Transverse colon (tissue), 4 donors: Measurements from ENCODE around the gene SMARCC1. TPM values are rescaled to one million over a fixed set of nuclear protein-coding genes. Genes with fewer than 3 reads are reported as not detected.
"Not testable (repeated sequence)": the region's sequence is repeated elsewhere in the genome, so short reads cannot be mapped to it uniquely, and the experiment has no call there.

Source experiments
- DNase-seq: peaks from one replicate; pipeline ENCODE4 v3.0.0-alpha.2; 2019
- H3K27ac ChIP-seq, 4 donors: fragments of 200-600 bp; sonication (generic); 2 replicates each; pipeline ENCODE4 v1.5.1; 2016 to 2018; ENCODE audit warnings: inconsistent platforms in 4 of 4
- H3K27me3 ChIP-seq: fragments of 200-600 bp; sonication (generic); 2 replicates; pipeline ENCODE4 v1.5.1; 2017; ENCODE audit warnings: inconsistent platforms
- H3K36me3 ChIP-seq, 4 donors: fragments of 200-600 bp; sonication (generic); 2 replicates each; pipeline ENCODE4 v1.5.1; 2017 to 2019; ENCODE audit warnings: inconsistent platforms in 4 of 4
- H3K4me1 ChIP-seq, 4 donors: fragments of 200-600 bp; sonication (generic); 2 replicates each; pipeline ENCODE4 v1.5.1; 2017 to 2020; ENCODE audit warnings: inconsistent platforms in 4 of 4
- H3K4me3 ChIP-seq, 4 donors: fragments of 200-600 bp; sonication (generic); 1 replicate in 1 of 4; 2 replicates in 3 of 4; pipeline versions ENCODE4 v1.5.1 to v1.6.1; 2017 to 2019; ENCODE audit warnings: inconsistent platforms in 4 of 4
- H3K9me3 ChIP-seq, 2 donors: fragments of 200-600 bp; sonication (generic); 2 replicates each; pipeline ENCODE4 v1.5.1; 2017 to 2019; ENCODE audit warnings: inconsistent platforms in 2 of 2
- EP300 ChIP-seq: sonication (generic); formaldehyde crosslinking; IDR thresholded peaks from one replicate; pipeline ENCODE4 v1.6.1; 2017; ENCODE audit warnings: antibody characterized with exemption, low read depth
- POLR2A ChIP-seq: fragments of 450-650 bp; IDR thresholded peaks from one replicate; pipeline ENCODE4 v1.6.1; 2016; ENCODE audit warnings: antibody characterized with exemption, mild to moderate bottlenecking, moderate library complexity
- POLR2AphosphoS5 ChIP-seq, 3 donors: sonication (generic); formaldehyde crosslinking; IDR thresholded peaks; one replicate each; pipeline ENCODE4 v1.6.1; 2016; ENCODE audit warnings: antibody characterized with exemption in 3 of 3
- WGBS, 2 donors: methylation state at CpG; one replicate each; pipeline ENCODE4 v1.1.5; 2018; ENCODE audit warnings: low coverage in 1 of 2; 5-methylcytosine and 5-hydroxymethylcytosine counted together
- in situ Hi-C, 4 donors: fragments of 200-750 bp; cut with MboI; loops; one replicate each; pipeline versions ENCODE4 v1.15.0 to v1.15.1; 2017; ENCODE audit warnings: low sequenced_read_pairs in 3 of 4, low pct_ligation_motif_present in 1 of 4, low pct_unique_long_range_greater_than_20kb in 1 of 4
- intact Hi-C: fragments of 100-400 bp; cut with DNase I; formaldehyde crosslinking; loops from one replicate; pipeline ENCODE4 v1.15.1; 2023; ENCODE audit warnings: low total_unique reads
- total RNA-seq, 4 donors: library from RNA; depleted of rRNA; stranded (reverse); fragments of >200 nt; gene quantifications; one replicate each; pipeline ENCODE4 v1.1.0, GENCODE V29; 2016
- TF ChIP-seq, protein P1 (sequence below), 5 experiments: fragments of 200-600 bp in 3 of 5; fragments of 450-650 bp in 2 of 5; sonication (generic) in 3 of 5; IDR thresholded peaks; 1 replicate in 2 of 5; 2 replicates in 3 of 5; pipeline ENCODE4 v1.5.1; 2016 to 2017; ENCODE audit warnings: antibody characterized with exemption in 5 of 5, inconsistent platforms in 3 of 5, mild to moderate bottlenecking in 2 of 5, moderate library complexity in 1 of 5

The SMARCC1 gene
- total RNA-seq, 4 donors from 2014 or later, result 21.3 to 70.8 (median 45.0) TPM

DNA sequence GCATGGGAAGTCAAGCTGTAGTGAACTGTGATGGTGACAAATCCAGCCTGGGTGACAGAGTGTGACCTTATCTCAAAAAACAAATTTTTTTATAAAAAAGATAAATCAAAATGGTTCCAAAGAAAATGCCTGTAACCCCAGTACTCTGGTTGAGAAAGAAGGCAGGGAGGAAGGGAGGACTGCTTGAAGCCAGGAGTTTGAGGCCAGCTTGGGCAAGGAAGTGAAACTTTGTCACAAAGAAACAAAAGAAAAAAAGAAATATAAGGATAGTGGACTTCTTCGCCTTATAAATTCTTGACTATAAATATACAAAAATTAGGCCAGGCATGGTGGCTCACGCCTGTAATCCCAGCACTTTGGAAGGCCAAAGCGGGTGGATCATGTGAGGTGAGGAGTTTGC, 34.1 kb downstream of the SMARCC1 start:
- Histone ChIP-seq H3K4me3 (no peak overlapping the region), H3K27me3 (no peaks in the 10 kb centered on the region), H3K4me1 (peaks cover 0 to 4% (median 0%) of the 10 kb centered on the region in 4 donors), H3K9me3 (no peaks in the 10 kb centered on the region), H3K27ac (no peak overlapping the region), H3K36me3 (peaks cover 0 to 13% (median 5%) of the 10 kb centered on the region in 4 donors)
- in situ Hi-C loops, result no loop called here
- 84 to 94% methylated on average over 2 to 3 of the region's 3 CpGs for WGBS, 2 donors
- intact Hi-C loops, result no loop called here
- TF ChIP-seq POLR2A, result no peak
- TF ChIP-seq, protein P1, sequence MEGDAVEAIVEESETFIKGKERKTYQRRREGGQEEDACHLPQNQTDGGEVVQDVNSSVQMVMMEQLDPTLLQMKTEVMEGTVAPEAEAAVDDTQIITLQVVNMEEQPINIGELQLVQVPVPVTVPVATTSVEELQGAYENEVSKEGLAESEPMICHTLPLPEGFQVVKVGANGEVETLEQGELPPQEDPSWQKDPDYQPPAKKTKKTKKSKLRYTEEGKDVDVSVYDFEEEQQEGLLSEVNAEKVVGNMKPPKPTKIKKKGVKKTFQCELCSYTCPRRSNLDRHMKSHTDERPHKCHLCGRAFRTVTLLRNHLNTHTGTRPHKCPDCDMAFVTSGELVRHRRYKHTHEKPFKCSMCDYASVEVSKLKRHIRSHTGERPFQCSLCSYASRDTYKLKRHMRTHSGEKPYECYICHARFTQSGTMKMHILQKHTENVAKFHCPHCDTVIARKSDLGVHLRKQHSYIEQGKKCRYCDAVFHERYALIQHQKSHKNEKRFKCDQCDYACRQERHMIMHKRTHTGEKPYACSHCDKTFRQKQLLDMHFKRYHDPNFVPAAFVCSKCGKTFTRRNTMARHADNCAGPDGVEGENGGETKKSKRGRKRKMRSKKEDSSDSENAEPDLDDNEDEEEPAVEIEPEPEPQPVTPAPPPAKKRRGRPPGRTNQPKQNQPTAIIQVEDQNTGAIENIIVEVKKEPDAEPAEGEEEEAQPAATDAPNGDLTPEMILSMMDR (IDR thresholded peaks at IDR 0.05), result no peak
- no peak for DNase-seq

- in situ Hi-C loops, result no loop called here
- Histone ChIP-seq H3K9me3 (no peaks in the 10 kb centered on the region), H3K4me1 (peaks cover 0 to 4% (median 0%) of the 10 kb centered on the region in 4 donors), H3K36me3 (peaks cover 0 to 13% (median 5%) of the 10 kb centered on the region in 4 donors), H3K4me3 (no peak overlapping the region), H3K27ac (no peak overlapping the region), H3K27me3 (no peaks in the 10 kb centered on the region)
- TF ChIP-seq EP300, result no peak
- no peak for TF ChIP-seq POLR2A
- TF ChIP-seq POLR2AphosphoS5 (IDR thresholded peaks at IDR 0.05), result no peak
- TF ChIP-seq, protein P1 (IDR thresholded peaks at IDR 0.05), result no peak
- DNase-seq, result no peak
- intact Hi-C loops, result no loop called here
- 62 to 92% methylated on average over 1 to 3 of the region's 3 CpGs for WGBS, 2 donors
Observed at GRCh38 chr3:47746264-47746663, 35.4 kb downstream of the SMARCC1 start.

DNA sequence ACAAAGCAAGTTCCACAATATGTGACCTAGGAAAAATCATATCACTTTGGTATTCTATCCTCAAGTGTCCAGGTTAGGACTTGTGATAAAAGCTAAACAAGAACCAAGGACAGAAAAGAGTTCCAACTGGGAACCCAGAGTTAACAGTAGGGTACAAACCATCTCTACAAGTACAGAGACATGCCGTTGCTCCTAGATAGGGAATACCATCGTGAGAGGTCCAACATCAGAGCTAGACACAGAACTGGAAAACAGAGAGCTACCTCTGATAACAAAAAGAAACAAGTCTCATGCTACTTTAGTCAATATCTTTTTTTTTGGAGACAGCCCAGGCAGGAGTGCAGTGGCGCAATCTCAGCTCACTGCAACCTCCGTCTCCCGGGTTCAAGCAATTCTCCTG, 37.8 kb downstream of the SMARCC1 start:
- Histone ChIP-seq H3K9me3 (no peaks in the 10 kb centered on the region), H3K4me3 (no peak overlapping the region), H3K4me1 (peaks cover 0 to 4% (median 0%) of the 10 kb centered on the region in 4 donors), H3K27ac (no peak overlapping the region), H3K36me3 (peaks cover 0 to 13% (median 5%) of the 10 kb centered on the region in 4 donors), H3K27me3 (no peaks in the 10 kb centered on the region)
- TF ChIP-seq, protein P1 (IDR thresholded peaks at IDR 0.05), result no peak
- TF ChIP-seq POLR2AphosphoS5 (IDR thresholded peaks at IDR 0.05), result no peak
- intact Hi-C loops, result no loop called here
- 97 to 100% methylated on average over 4 to 5 of the region's 5 CpGs for WGBS, 2 donors
- no peak for DNase-seq
- in situ Hi-C loops, result no loop called here

GRCh38 chr3:47743352-47743751, 38.3 kb downstream of the SMARCC1 start:
- H3K4me3 ChIP-seq, result not testable (repeated sequence)

GRCh38 chr3:47741925-47742324, 39.8 kb downstream of the SMARCC1 start:
- H3K27me3 ChIP-seq, result no peaks in the 10 kb centered on the region
- no peak for DNase-seq
- no peaks in the 10 kb centered on the region for H3K9me3 ChIP-seq
- TF ChIP-seq, protein P1 (IDR thresholded peaks at IDR 0.05), result no peak
- no peak for TF ChIP-seq POLR2AphosphoS5 (IDR thresholded peaks at IDR 0.05)
- no peak for TF ChIP-seq EP300
- TF ChIP-seq POLR2A, result no peak
- no peak overlapping the region for H3K4me3 ChIP-seq
- intact Hi-C loops, result no loop called here
- WGBS, 2 donors, result 75 to 77% methylated on average over 2 of the region's 2 CpGs
- peaks cover 0 to 20% (median 8%) of the 10 kb centered on the region in 4 donors for H3K36me3 ChIP-seq
- H3K4me1 ChIP-seq, result peaks cover 0 to 4% (median 0%) of the 10 kb centered on the region in 4 donors
- in situ Hi-C loops, result no loop called here
- H3K27ac ChIP-seq, result no peak overlapping the region

More at GRCh38 chr3:47743352-47743751, 38.3 kb downstream of the SMARCC1 start:
- WGBS, 2 donors, result 74 to 83% methylated on average over 3 to 6 of the region's 6 CpGs
- H3K27ac ChIP-seq, H3K9me3 ChIP-seq, intact Hi-C loops, in situ Hi-C loops, H3K4me1 ChIP-seq, DNase-seq, H3K27me3 ChIP-seq: not testable (repeated sequence)
- peaks cover 0 to 13% (median 5%) of the 10 kb centered on the region in 4 donors for H3K36me3 ChIP-seq
